Muscle layer of duodenum (tissue), 2 donors: ENCODE data around the gene SLC25A15.

ENCODE experiments used
- H3K27ac ChIP-seq: one replicate; pipeline ENCODE4 v1.7.0; 2013; ENCODE audit warnings: mild to moderate bottlenecking, low read length
- H3K27me3 ChIP-seq: one replicate; pipeline ENCODE4 v1.7.0; 2013; ENCODE audit warnings: low read depth, mild to moderate bottlenecking, control low read depth, low read length
- H3K36me3 ChIP-seq, 2 donors: one replicate each; pipeline ENCODE4 v1.7.0; 2013; ENCODE audit warnings: low read length in 2 of 2, control low read depth in 1 of 2, mild to moderate bottlenecking in 1 of 2; ENCODE audit not compliant: insufficient read depth in 2 of 2, control insufficient read depth in 1 of 2
- H3K4me1 ChIP-seq, 2 donors: one replicate each; pipeline ENCODE4 v1.7.0; 2013; ENCODE audit warnings: low read length in 2 of 2, mild to moderate bottlenecking in 2 of 2, control low read depth in 1 of 2, moderate library complexity in 1 of 2; ENCODE audit not compliant: insufficient read depth in 2 of 2, control insufficient read depth in 1 of 2
- H3K4me3 ChIP-seq, 2 donors: one replicate each; pipeline ENCODE4 v1.7.0; 2013; ENCODE audit warnings: low read length in 2 of 2, low read depth in 1 of 2, mild to moderate bottlenecking in 1 of 2
- H3K9me3 ChIP-seq, 2 donors: one replicate each; pipeline ENCODE4 v1.7.0; 2013; ENCODE audit warnings: low read length in 2 of 2, control low read depth in 1 of 2, mild to moderate bottlenecking in 1 of 2; ENCODE audit not compliant: control insufficient read depth in 1 of 2
- donor health status: healthy.

SLC25A15 gene

GRCh38 chr13:40799508-40799907 is 10.1 kb downstream of the SLC25A15 start:
- H3K4me3 ChIP-seq, result no peak overlapping the region
- peaks cover 15 to 39% of the 10 kb centered on the region in 2 donors for H3K36me3 ChIP-seq
- H3K9me3 ChIP-seq, result no peaks in the 10 kb centered on the region
- no peak overlapping the region for H3K27ac ChIP-seq
- no peaks in the 10 kb centered on the region for H3K4me1 ChIP-seq
- no peaks in the 10 kb centered on the region for H3K27me3 ChIP-seq

GRCh38 chr13:40800559-40800958 is 11.1 kb downstream of the SLC25A15 start:
- H3K27me3 ChIP-seq, result no peaks in the 10 kb centered on the region
- no peaks in the 10 kb centered on the region for H3K4me1 ChIP-seq
- no peak overlapping the region for H3K27ac ChIP-seq
- peaks cover 22 to 37% of the 10 kb centered on the region in 2 donors for H3K36me3 ChIP-seq
- H3K4me3 ChIP-seq, result no peak overlapping the region
- no peaks in the 10 kb centered on the region for H3K9me3 ChIP-seq

- Histone ChIP-seq H3K4me3 (no peak overlapping the region), H3K27me3 (no peaks in the 10 kb centered on the region), H3K4me1 (no peaks in the 10 kb centered on the region), H3K27ac (peak overlapping the region; percentile 71), H3K36me3 (peaks cover 22 to 40% of the 10 kb centered on the region in 2 donors), H3K9me3 (no peaks in the 10 kb centered on the region)
These were observed 12.1 kb downstream of the SLC25A15 start for GRCh38 chr13:40801255-40802217.

- no peak overlapping the region for H3K27ac ChIP-seq
- H3K36me3 ChIP-seq, result peaks cover 18 to 47% of the 10 kb centered on the region in 2 donors
- H3K9me3 ChIP-seq, result no peaks in the 10 kb centered on the region
- no peaks in the 10 kb centered on the region for H3K4me1 ChIP-seq
- no peaks in the 10 kb centered on the region for H3K27me3 ChIP-seq
- no peak overlapping the region for H3K4me3 ChIP-seq
These were observed 13.9 kb downstream of the SLC25A15 start for GRCh38 chr13:40803316-40803715.

- H3K9me3 ChIP-seq, result no peaks in the 10 kb centered on the region
- H3K36me3 ChIP-seq, result peaks cover 19 to 42% of the 10 kb centered on the region in 2 donors
- H3K27ac ChIP-seq, result peak overlapping the region; percentile 3
- no peaks in the 10 kb centered on the region for H3K27me3 ChIP-seq
- no peak overlapping the region for H3K4me3 ChIP-seq
- no peaks in the 10 kb centered on the region for H3K4me1 ChIP-seq
These were observed 16.8 kb downstream of the SLC25A15 start for GRCh38 chr13:40806241-40806640.

GRCh38 chr13:40809471-40809870 is 20.1 kb downstream of the SLC25A15 start:
- H3K27ac ChIP-seq, result no peak overlapping the region
- H3K27me3 ChIP-seq, result no peaks in the 10 kb centered on the region
- no peaks in the 10 kb centered on the region for H3K9me3 ChIP-seq
- no peak overlapping the region for H3K4me3 ChIP-seq
- H3K4me1 ChIP-seq, result no peaks in the 10 kb centered on the region
- peaks cover 18 to 41% of the 10 kb centered on the region in 2 donors for H3K36me3 ChIP-seq

GRCh38 chr13:40812102-40812501 is 22.7 kb downstream of the SLC25A15 start:
- peaks cover 12 to 33% of the 10 kb centered on the region in 2 donors for H3K36me3 ChIP-seq
- no peak overlapping the region for H3K27ac ChIP-seq
- H3K9me3 ChIP-seq, result no peaks in the 10 kb centered on the region
- H3K4me3 ChIP-seq, result no peak overlapping the region
- H3K4me1 ChIP-seq, result no peaks in the 10 kb centered on the region
- no peaks in the 10 kb centered on the region for H3K27me3 ChIP-seq

- Histone ChIP-seq H3K4me1 (no peaks in the 10 kb centered on the region), H3K9me3 (no peaks in the 10 kb centered on the region), H3K27me3 (no peaks in the 10 kb centered on the region), H3K36me3 (peaks cover 12 to 29% of the 10 kb centered on the region in 2 donors), H3K4me3 (no peak overlapping the region), H3K27ac (no peak overlapping the region)
These were observed 23.5 kb downstream of the SLC25A15 start for GRCh38 chr13:40812724-40813445.

GRCh38 chr13:40813667-40814454 is 24.4 kb downstream of the SLC25A15 start:
- H3K27me3 ChIP-seq, result no peaks in the 10 kb centered on the region
- H3K9me3 ChIP-seq, result no peaks in the 10 kb centered on the region
- peaks cover 12 to 29% of the 10 kb centered on the region in 2 donors for H3K36me3 ChIP-seq
- H3K27ac ChIP-seq, result no peak overlapping the region
- no peaks in the 10 kb centered on the region for H3K4me1 ChIP-seq
- no peak overlapping the region for H3K4me3 ChIP-seq

- Histone ChIP-seq H3K4me1 (no peaks in the 10 kb centered on the region), H3K36me3 (peaks cover 8 to 29% of the 10 kb centered on the region in 2 donors), H3K27me3 (no peaks in the 10 kb centered on the region), H3K27ac (no peak overlapping the region), H3K9me3 (no peaks in the 10 kb centered on the region), H3K4me3 (no peak overlapping the region)
These were observed 25.4 kb downstream of the SLC25A15 start for GRCh38 chr13:40814803-40815202.

- no peak overlapping the region for H3K4me3 ChIP-seq
- H3K27me3 ChIP-seq, result no peaks in the 10 kb centered on the region
- H3K36me3 ChIP-seq, result peaks cover 4 to 12% of the 10 kb centered on the region in 2 donors
- H3K9me3 ChIP-seq, result no peaks in the 10 kb centered on the region
- no peaks in the 10 kb centered on the region for H3K4me1 ChIP-seq
- no peak overlapping the region for H3K27ac ChIP-seq
These were observed 29.5 kb downstream of the SLC25A15 start for GRCh38 chr13:40818926-40819325.
